Esophagus muscularis mucosa (tissue), 4 donors: ENCODE measurements around the gene UFC1. TPM values are rescaled to one million over a fixed set of nuclear protein-coding genes. Genes with fewer than 3 reads are reported as not detected.
A peak's percentile ranks its signal among the peaks of the same experiment; 100 is the strongest.

Source experiments
- DNase-seq: peaks from one replicate; pipeline ENCODE4 v3.0.0-alpha.2; 2017; ENCODE audit errors: extremely low spot score
- H3K27ac ChIP-seq, 4 donors: fragments of 200-600 bp; sonication (generic); replicated peaks in 1 of 4; 1 replicate in 3 of 4; 2 replicates in 1 of 4; pipeline ENCODE4 v1.5.1; 2016 to 2019; ENCODE audit warnings: mild to moderate bottlenecking in 1 of 4
- H3K27me3 ChIP-seq, 4 donors: fragments of 200-600 bp; sonication (generic); one replicate each; pipeline versions ENCODE4 v1.5.1 to v1.6.0; 2016 to 2019
- H3K36me3 ChIP-seq, 4 donors: fragments of 200-600 bp; sonication (generic); one replicate each; pipeline ENCODE4 v1.5.1; 2016 to 2019
- H3K4me1 ChIP-seq, 4 donors: fragments of 200-600 bp; sonication (generic); one replicate each; pipeline ENCODE4 v1.5.1; 2016 to 2019
- H3K4me3 ChIP-seq, 4 donors: fragments of 200-600 bp; sonication (generic); 1 replicate in 2 of 4; 2 replicates in 2 of 4; pipeline ENCODE4 v1.5.1; 2016 to 2019; ENCODE audit warnings: mild to moderate bottlenecking in 4 of 4, moderate library complexity in 1 of 4
- H3K9me3 ChIP-seq, 4 donors: fragments of 200-600 bp; sonication (generic); 1 replicate in 3 of 4; 2 replicates in 1 of 4; pipeline ENCODE4 v1.5.1; 2016 to 2019
- EP300 ChIP-seq: sonication (generic); formaldehyde crosslinking; IDR thresholded peaks from one replicate; pipeline ENCODE4 v1.6.1; 2017; ENCODE audit warnings: antibody characterized with exemption
- POLR2A ChIP-seq: fragments of 450-650 bp; IDR thresholded peaks from one replicate; pipeline ENCODE4 v1.6.1; 2017; ENCODE audit warnings: antibody characterized with exemption, moderate library complexity, mild to moderate bottlenecking, low read depth
- POLR2AphosphoS5 ChIP-seq, 2 donors: sonication (generic); formaldehyde crosslinking; IDR thresholded peaks; one replicate each; pipeline ENCODE4 v1.6.1; 2017; ENCODE audit warnings: antibody characterized with exemption in 2 of 2
- WGBS: methylation state at CpG from one replicate; pipeline ENCODE4 v1.1.5; 2018; 5-methylcytosine and 5-hydroxymethylcytosine counted together
- intact Hi-C: fragments of 100-400 bp; cut with DNase I; formaldehyde crosslinking; loops from one replicate; pipeline ENCODE4 v1.15.1; 2023
- total RNA-seq, 4 donors: library from RNA; depleted of rRNA; stranded (reverse); fragments of >200 nt; gene quantifications; one replicate each; pipeline versions ENCODE4 v1.1.0 to v1.2.1, GENCODE V29; 2016
- TF ChIP-seq, protein P1 (sequence below), 3 experiments: fragments of 200-600 bp in 2 of 3; fragments of 450-650 bp in 1 of 3; sonication (generic) in 2 of 3; IDR thresholded peaks; one replicate each; pipeline ENCODE4 v1.5.1; 2017 to 2019; ENCODE audit warnings: antibody characterized with exemption in 3 of 3, mild to moderate bottlenecking in 2 of 3, moderate library complexity in 1 of 3

Gene UFC1
- total RNA-seq, 4 donors from 2014 or later, result 62.8 to 86.1 (median 71.6) TPM

DNA sequence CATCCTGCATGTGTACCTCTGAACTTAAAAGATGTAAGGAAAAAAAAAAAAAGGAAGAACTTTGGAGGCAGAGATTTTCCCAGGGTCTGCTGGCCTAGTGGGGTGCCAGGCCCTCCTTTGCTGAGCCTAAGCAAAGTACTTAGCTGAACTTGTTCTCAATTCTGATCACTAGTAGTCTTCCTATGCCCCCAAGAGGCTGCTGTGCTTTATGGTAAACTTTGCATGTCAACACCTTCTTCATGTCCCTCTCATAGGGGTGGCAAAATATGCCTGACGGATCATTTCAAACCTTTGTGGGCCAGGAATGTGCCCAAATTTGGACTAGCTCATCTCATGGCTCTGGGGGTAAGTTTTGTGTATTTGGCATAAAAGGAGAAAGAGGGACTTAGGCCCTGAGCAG lies 4.1 kb downstream of the UFC1 start:
- Histone ChIP-seq H3K27me3 (no peaks in the 10 kb centered on the region), H3K27ac (no peak overlapping the region), H3K9me3 (no peaks in the 10 kb centered on the region), H3K4me1 (peaks cover 36 to 62% (median 52%) of the 10 kb centered on the region in 4 donors), H3K4me3 (no peak overlapping the region), H3K36me3 (peaks cover 5 to 44% (median 30%) of the 10 kb centered on the region in 4 donors)
- intact Hi-C loops, result no loop called here
- no peak for TF ChIP-seq POLR2A
- TF ChIP-seq, protein P1, sequence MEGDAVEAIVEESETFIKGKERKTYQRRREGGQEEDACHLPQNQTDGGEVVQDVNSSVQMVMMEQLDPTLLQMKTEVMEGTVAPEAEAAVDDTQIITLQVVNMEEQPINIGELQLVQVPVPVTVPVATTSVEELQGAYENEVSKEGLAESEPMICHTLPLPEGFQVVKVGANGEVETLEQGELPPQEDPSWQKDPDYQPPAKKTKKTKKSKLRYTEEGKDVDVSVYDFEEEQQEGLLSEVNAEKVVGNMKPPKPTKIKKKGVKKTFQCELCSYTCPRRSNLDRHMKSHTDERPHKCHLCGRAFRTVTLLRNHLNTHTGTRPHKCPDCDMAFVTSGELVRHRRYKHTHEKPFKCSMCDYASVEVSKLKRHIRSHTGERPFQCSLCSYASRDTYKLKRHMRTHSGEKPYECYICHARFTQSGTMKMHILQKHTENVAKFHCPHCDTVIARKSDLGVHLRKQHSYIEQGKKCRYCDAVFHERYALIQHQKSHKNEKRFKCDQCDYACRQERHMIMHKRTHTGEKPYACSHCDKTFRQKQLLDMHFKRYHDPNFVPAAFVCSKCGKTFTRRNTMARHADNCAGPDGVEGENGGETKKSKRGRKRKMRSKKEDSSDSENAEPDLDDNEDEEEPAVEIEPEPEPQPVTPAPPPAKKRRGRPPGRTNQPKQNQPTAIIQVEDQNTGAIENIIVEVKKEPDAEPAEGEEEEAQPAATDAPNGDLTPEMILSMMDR (IDR thresholded peaks at IDR 0.05), result no peak
- TF ChIP-seq POLR2AphosphoS5 (IDR thresholded peaks at IDR 0.05), result no peak
- no peak for TF ChIP-seq EP300
- 71% methylated on average over 1 of the region's 1 CpG for WGBS
- no peak for DNase-seq

DNA sequence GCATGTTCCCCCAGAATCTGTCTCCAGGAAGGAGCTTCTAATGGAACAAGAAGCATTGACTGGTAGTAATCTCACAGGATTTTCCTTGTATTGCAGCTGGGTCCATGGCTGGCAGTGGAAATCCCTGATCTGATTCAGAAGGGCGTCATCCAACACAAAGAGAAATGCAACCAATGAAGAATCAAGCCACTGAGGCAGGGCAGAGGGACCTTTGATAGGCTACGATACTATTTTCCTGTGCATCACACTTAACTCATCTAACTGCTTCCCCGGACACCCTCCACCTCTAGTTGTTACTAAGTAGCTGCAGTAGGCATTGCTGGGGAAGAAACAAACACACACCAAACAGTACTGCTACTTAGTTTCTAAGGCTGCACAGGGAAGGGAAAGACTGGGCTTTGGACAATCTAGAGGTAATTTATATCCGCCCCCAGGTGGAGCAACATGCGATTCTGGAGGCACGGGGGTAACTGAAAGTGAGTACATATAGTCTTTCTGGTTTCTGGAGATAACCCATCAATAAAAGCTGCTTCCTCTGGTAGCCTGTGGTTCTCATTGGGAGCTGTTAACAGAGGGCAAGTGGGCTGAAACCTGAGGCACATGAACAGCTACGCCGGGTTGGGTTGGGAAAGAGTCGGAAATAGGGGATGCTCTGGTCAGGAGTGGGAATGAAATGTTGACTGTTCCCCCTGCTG lies 4.7 kb downstream of the UFC1 start:
- Histone ChIP-seq H3K4me1 (peaks cover 36 to 56% (median 46%) of the 10 kb centered on the region in 4 donors), H3K4me3 (peak overlapping the region; percentile 81 to 88 (median 86)), H3K27ac (peak overlapping the region; percentile 87 to 90 (median 88)), H3K36me3 (peaks cover 5 to 50% (median 34%) of the 10 kb centered on the region in 4 donors), H3K9me3 (no peaks in the 10 kb centered on the region), H3K27me3 (no peaks in the 10 kb centered on the region)
- intact Hi-C loops, result no loop called here
- 74% methylated on average over 9 of the region's 9 CpGs for WGBS
- DNase-seq, result no peak
- TF ChIP-seq, protein P1 (IDR thresholded peaks at IDR 0.05), result no peak
- TF ChIP-seq POLR2AphosphoS5 (IDR thresholded peaks at IDR 0.05) (no peak), EP300 (no peak), POLR2A (no peak)

DNA sequence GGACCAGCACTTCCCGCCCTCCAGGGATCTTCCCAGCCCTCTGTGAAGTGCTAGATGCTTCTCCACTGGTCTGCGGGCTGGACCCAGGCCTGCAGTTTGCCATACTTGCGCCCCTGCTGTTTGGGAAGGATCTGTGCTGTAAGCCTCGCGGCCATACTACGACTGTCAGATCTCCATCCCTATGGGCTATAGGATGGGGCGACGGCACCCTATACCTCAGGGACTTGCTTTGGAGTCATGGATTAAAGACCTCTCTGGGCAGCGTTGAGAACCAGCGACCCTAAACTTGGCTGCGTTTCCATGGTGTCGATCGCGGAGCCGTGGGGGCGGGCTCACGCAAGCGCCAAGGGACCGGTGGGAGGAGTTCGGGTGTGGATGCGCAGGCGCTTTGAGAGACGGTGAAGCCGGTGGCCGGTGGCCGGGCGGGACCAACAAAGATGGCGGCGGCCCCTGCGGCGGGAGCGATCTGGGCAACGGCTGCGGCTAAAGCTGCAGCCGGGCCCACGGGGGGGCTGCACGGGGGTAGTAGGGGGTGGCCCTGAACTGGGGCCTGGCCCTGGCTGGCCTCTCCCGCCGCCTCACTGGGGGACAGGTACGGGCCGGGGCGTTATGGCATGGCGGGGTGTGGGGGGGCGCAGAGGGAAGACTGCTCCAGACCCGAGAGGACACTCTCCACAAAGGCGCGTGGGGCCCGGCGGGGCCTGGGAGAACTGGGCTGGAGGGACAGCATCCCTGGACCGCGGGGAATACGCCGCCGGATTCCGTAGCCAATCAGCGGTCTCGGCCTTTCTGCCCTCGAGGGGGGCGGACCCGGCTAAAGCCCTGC lies 5.5 kb downstream of the UFC1 start, which contains the start of gene USP21:
USP21 (plus strand) TSS at position 414 of the 826 bp plus-strand sequence. CDS start 1,141 bp downstream, outside the sequence.
- under 1% methylated on average over 36 of the region's 60 CpGs for WGBS
- intact Hi-C loops, result no loop called here
- no peaks in the 10 kb centered on the region for H3K27me3 ChIP-seq
- TF ChIP-seq POLR2A (no peak), POLR2AphosphoS5 (IDR thresholded peaks at IDR 0.05) (peak; percentile 81 to 85), EP300 (no peak)
- TF ChIP-seq, protein P1 (IDR thresholded peaks at IDR 0.05), result peak in 2 of 3 experiments; percentile 24 to 47
- peak within 1 kb of the TSS; percentile 87 to 90 (median 88) for H3K27ac ChIP-seq
- peaks cover 5 to 58% (median 41%) of the 10 kb centered on the region in 4 donors for H3K36me3 ChIP-seq
- no peaks in the 10 kb centered on the region for H3K9me3 ChIP-seq
- peak; percentile 98 for DNase-seq
- peak within 1 kb of the TSS; percentile 81 to 88 (median 86) for H3K4me3 ChIP-seq
- H3K4me1 ChIP-seq, result peaks cover 35 to 56% (median 46%) of the 10 kb centered on the region in 4 donors

DNA sequence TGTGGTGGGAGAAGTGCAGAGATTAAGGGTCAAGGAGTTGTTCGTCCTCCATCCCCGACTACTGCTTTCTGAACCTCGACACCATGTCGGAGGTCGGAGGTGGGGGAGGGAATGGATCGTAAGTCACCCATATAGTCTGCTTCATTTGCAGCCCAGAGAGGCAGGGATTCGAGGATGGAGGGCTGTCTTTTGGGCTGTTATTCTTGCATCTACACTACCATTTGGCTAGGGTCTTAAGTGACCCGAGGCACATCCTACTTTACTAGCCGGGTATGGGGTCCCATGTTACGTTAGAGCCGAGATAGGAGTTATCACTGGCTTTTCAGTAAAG lies 6.1 kb downstream of the UFC1 start:
- Histone ChIP-seq H3K4me3 (peak overlapping the region; percentile 81 to 88 (median 86)), H3K4me1 (peaks cover 29 to 52% (median 42%) of the 10 kb centered on the region in 4 donors), H3K9me3 (no peaks in the 10 kb centered on the region), H3K27me3 (no peaks in the 10 kb centered on the region), H3K27ac (peak overlapping the region; percentile 87 to 90 (median 88)), H3K36me3 (peaks cover 5 to 64% (median 44%) of the 10 kb centered on the region in 4 donors)
- DNase-seq, result no peak
- intact Hi-C loops, result no loop called here
- TF ChIP-seq POLR2A (no peak), POLR2AphosphoS5 (IDR thresholded peaks at IDR 0.05) (no peak), EP300 (no peak)
- TF ChIP-seq, protein P1 (IDR thresholded peaks at IDR 0.05), result no peak
- 0% methylated on average over 8 of the region's 11 CpGs for WGBS
